Effector memory CD4-positive, alpha-beta T cell (primary cell): ENCODE results near the gene BHLHE23.

ENCODE experiments used
- DNase-seq, 3 donors: peaks; one replicate each; pipeline ENCODE4 v3.0.0-alpha.2; 2020
- H3K27ac ChIP-seq: 2 replicates; pipeline ENCODE4 v1.7.0; 2013; ENCODE audit warnings: mild to moderate bottlenecking, low read length, moderate library complexity; ENCODE audit not compliant: insufficient read depth, poor library complexity, severe bottlenecking
- H3K27me3 ChIP-seq: replicated peaks from 2 replicates; pipeline ENCODE4 v1.7.0; 2013; ENCODE audit warnings: mild to moderate bottlenecking, low read length; ENCODE audit not compliant: insufficient read depth, control insufficient read depth, poor library complexity, severe bottlenecking
- H3K36me3 ChIP-seq: 2 replicates; pipeline ENCODE4 v1.7.0; 2013; ENCODE audit warnings: mild to moderate bottlenecking, low read length, moderate library complexity; ENCODE audit not compliant: control insufficient read depth, insufficient read depth
- H3K4me1 ChIP-seq: 2 replicates; pipeline ENCODE4 v1.7.0; 2013; ENCODE audit warnings: low read length, mild to moderate bottlenecking; ENCODE audit not compliant: control insufficient read depth, insufficient read depth, poor library complexity, severe bottlenecking
- H3K4me3 ChIP-seq: 2 replicates; pipeline ENCODE4 v1.7.0; 2013; ENCODE audit warnings: low read length, low read depth, mild to moderate bottlenecking; ENCODE audit not compliant: insufficient read depth, poor library complexity, severe bottlenecking
- H3K9me3 ChIP-seq: 2 replicates; pipeline ENCODE4 v1.7.0; 2013; ENCODE audit warnings: mild to moderate bottlenecking, low read length, moderate library complexity; ENCODE audit not compliant: control insufficient read depth

Gene BHLHE23

DNA sequence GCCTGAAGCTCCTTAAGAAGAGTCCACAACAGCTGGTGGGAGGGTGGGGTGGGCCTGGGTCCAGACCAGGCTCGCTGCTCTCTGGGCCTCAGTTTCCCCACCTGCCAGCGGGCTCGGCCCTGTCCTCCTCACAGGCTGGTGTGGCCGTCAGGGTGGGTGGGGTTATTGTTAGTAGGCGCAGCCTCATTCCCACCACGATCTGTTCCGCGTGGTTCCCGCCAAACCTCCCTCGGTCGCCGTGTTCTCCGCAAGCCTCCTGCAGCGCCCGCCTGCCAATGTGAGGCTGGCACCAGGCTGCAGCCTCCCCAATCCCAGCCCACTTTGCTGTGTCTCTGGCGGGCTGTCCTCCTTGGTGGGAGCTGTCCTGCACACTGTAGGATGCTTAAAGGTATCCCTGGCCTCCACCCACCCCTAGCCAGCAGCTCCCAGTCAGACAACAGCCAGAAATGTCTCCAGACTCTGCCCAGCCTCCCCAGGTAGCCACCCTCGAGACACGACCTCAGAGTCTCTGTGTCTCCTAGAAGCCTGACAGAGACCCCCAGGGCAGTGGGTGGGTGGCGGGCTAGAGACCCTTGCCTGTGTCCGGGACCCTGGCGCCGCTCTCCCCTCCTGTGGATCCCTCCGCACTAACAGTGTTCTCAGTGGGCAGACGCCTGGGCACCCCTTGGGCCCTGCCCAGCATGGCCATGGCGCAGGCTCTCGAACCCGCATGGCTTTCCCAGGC is 39.0 kb downstream of the BHLHE23 start:
- Histone ChIP-seq H3K27me3 (peaks cover 4% of the 10 kb centered on the region), H3K4me1 (peaks cover 5% of the 10 kb centered on the region), H3K9me3 (no peaks in the 10 kb centered on the region), H3K36me3 (no peaks in the 10 kb centered on the region), H3K27ac (no peak overlapping the region), H3K4me3 (no peak overlapping the region)
- no peak for DNase-seq

DNA sequence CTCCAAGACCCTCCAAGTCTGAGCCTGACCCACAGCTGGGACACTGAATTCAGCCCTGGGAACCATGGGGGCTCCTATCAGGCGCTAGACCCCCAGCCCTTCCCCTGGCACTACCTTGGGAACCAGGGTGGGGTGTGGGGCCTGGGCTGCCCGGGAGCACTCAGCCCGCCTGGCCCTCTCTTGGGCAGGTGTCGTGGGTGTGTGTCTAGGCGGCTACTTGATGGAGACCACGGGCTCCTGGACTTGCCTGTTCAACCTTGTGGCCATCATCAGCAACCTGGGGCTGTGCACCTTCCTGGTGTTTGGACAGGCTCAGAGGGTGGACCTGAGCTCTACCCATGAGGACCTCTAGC is 39.6 kb downstream of the BHLHE23 start:
- Histone ChIP-seq H3K27me3 (no peaks in the 10 kb centered on the region), H3K4me1 (no peaks in the 10 kb centered on the region)

DNA sequence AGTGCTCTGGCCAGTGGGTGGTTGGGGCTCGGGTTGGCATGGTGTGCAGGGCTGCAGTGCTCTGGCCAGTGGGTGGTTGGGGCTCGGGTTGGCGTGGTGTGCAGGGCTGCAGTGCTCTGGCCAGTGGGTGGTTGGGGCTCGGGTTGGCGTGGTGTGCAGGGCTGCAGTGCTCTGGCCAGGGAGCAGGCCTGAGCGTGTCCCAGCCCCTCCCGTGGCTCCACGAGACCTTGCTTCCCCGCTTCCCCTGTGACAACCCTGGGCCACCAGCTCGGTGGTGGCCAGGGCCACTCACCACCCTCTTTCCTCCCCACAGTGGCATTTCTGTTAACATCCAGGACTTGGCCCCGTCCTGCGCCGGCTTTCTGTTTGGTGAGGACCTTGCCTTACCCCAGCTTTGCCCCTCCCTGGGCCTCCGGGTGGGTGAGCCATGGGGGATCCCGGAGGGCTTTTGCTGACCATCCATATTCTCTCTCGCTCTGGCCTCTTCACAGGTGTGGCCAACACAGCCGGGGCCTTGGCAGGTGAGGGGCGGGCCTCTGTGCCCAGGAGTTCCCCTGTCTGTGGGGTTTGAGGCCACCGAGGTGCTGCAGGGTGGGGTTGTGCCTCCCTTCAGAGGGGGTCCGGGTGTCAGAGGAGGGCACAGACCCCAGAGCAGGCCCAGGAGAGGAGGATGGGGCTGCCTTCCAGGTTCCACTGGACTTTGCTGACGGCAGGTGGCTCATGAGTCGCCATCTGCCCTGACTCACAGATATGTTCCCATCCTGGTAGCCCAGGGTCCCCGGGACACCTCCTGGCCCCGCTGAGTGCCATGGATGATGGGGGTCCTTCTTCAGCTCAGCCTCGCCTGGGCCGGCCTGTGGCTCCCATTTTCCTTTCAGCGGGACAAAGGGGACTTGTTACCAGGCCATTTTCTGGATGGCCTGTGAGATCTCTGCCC is 40.3 kb downstream of the BHLHE23 start:
- H3K9me3 ChIP-seq: no peaks in the 10 kb centered on the region
- no peaks in the 10 kb centered on the region for H3K4me1 ChIP-seq
- H3K27me3 ChIP-seq: no peaks in the 10 kb centered on the region
- H3K36me3 ChIP-seq: no peaks in the 10 kb centered on the region
- no peak overlapping the region for H3K4me3 ChIP-seq
- H3K27ac ChIP-seq: no peak overlapping the region
- DNase-seq: no peak

More for the DNA sequence above, 39.6 kb downstream of the BHLHE23 start:
- H3K36me3 ChIP-seq: no peaks in the 10 kb centered on the region
- no peak for DNase-seq
- H3K9me3 ChIP-seq: no peaks in the 10 kb centered on the region
- H3K4me3 ChIP-seq: no peak overlapping the region
- no peak overlapping the region for H3K27ac ChIP-seq

DNA sequence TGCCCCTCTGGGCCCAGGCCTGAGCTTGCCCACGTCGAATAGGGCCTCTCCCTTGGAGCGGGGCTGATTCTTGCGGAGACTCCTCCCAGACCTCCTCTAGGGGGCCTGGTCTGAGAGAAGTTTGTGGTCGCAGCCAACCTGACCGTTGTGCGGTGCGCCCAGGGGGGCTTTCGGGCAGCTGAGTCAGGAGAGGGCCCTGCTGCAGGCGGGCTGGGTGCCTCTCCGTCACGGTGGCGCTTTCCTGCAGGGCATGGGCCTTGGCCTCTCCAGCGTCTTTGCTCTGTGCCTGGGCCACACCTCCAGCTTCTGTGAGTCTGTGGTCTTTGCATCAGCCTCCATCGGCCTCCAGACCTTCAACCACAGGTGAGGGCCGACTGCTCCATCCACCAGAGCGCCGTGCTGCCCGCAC is 41.4 kb downstream of the BHLHE23 start:
- Histone ChIP-seq H3K27ac (no peak overlapping the region), H3K27me3 (no peaks in the 10 kb centered on the region), H3K9me3 (no peaks in the 10 kb centered on the region), H3K36me3 (no peaks in the 10 kb centered on the region), H3K4me3 (no peak overlapping the region), H3K4me1 (no peaks in the 10 kb centered on the region)
- DNase-seq: no peak

GRCh38 chr20:62964700-62965099 is 42.1 kb downstream of the BHLHE23 start:
- H3K36me3 ChIP-seq: no peaks in the 10 kb centered on the region
- no peak overlapping the region for H3K27ac ChIP-seq
- no peaks in the 10 kb centered on the region for H3K4me1 ChIP-seq
- DNase-seq: no peak
- no peak overlapping the region for H3K4me3 ChIP-seq
- no peaks in the 10 kb centered on the region for H3K9me3 ChIP-seq
- no peaks in the 10 kb centered on the region for H3K27me3 ChIP-seq

- no peak for DNase-seq
- H3K4me3 ChIP-seq: no peak overlapping the region
- H3K4me1 ChIP-seq: no peaks in the 10 kb centered on the region
- H3K27me3 ChIP-seq: no peaks in the 10 kb centered on the region
- no peaks in the 10 kb centered on the region for H3K36me3 ChIP-seq
- no peak overlapping the region for H3K27ac ChIP-seq
- no peaks in the 10 kb centered on the region for H3K9me3 ChIP-seq
These were observed 43.0 kb downstream of the BHLHE23 start for GRCh38 chr20:62963614-62964397.

- Histone ChIP-seq H3K27ac (no peak overlapping the region), H3K4me3 (no peak overlapping the region), H3K27me3 (no peaks in the 10 kb centered on the region), H3K36me3 (no peaks in the 10 kb centered on the region), H3K4me1 (no peaks in the 10 kb centered on the region), H3K9me3 (no peaks in the 10 kb centered on the region)
- no peak for DNase-seq
These were observed 43.7 kb downstream of the BHLHE23 start for GRCh38 chr20:62962891-62963613.

GRCh38 chr20:62962221-62962879 is 44.4 kb downstream of the BHLHE23 start:
- DNase-seq: no peak
- H3K27me3 ChIP-seq: no peaks in the 10 kb centered on the region
- H3K36me3 ChIP-seq: no peaks in the 10 kb centered on the region
- no peaks in the 10 kb centered on the region for H3K9me3 ChIP-seq
- H3K27ac ChIP-seq: no peak overlapping the region
- H3K4me1 ChIP-seq: no peaks in the 10 kb centered on the region
- H3K4me3 ChIP-seq: no peak overlapping the region

DNA sequence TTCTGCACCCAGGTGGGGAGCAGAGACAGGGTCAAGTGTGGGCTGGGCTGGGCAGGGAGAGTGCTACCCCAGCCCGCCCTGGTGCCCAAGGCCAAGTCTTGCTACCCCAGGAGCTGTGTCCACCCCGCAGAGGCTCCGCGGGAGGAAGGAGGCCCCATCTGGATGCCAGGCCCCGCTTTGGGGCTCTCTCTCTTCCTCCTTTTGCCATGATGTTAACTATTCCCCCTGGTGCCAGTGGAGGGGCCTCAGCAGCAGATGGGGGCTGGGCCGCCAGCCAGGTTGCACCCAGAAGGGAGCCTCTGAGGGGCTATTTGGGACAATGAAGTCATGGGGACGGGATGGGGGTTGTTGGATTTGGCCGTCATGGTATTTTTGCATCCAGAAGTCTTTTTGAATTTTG is 45.0 kb downstream of the BHLHE23 start:
- DNase-seq: no peak
- Histone ChIP-seq H3K4me1 (no peaks in the 10 kb centered on the region), H3K27ac (no peak overlapping the region), H3K9me3 (no peaks in the 10 kb centered on the region), H3K36me3 (no peaks in the 10 kb centered on the region), H3K4me3 (no peak overlapping the region), H3K27me3 (no peaks in the 10 kb centered on the region)
